Stimulated activated CD4-positive, alpha-beta T cell treated with anti-CD3 and anti-CD28 coated beads, Interleukin-12 subunit alpha, Interleukin-12 subunit beta, amount 100 ng/mL, for 24 hours (primary cell): ENCODE data around the gene OTOP2.

Source experiments
- DNase-seq, 2 experiments: peaks; one replicate each; pipeline ENCODE4 v3.0.0-alpha.2; 2020; ENCODE audit warnings: low read depth in 2 of 2

Gene OTOP2, protein sequence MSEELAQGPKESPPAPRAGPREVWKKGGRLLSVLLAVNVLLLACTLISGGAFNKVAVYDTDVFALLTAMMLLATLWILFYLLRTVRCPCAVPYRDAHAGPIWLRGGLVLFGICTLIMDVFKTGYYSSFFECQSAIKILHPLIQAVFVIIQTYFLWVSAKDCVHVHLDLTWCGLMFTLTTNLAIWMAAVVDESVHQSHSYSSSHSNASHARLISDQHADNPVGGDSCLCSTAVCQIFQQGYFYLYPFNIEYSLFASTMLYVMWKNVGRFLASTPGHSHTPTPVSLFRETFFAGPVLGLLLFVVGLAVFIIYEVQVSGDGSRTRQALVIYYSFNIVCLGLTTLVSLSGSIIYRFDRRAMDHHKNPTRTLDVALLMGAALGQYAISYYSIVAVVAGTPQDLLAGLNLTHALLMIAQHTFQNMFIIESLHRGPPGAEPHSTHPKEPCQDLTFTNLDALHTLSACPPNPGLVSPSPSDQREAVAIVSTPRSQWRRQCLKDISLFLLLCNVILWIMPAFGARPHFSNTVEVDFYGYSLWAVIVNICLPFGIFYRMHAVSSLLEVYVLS

GRCh38 chr17:74924250-74924948 lies at the start of gene OTOP2:
Gene OTOP2 (plus strand): TSS chr17:74924273. CDS start chr17:74924633, 360 bp downstream.
- DNase-seq, result no peak

- DNase-seq, result no peak
These were observed 49.4 kb upstream of the OTOP2 start for GRCh38 chr17:74874615-74875037.

DNA sequence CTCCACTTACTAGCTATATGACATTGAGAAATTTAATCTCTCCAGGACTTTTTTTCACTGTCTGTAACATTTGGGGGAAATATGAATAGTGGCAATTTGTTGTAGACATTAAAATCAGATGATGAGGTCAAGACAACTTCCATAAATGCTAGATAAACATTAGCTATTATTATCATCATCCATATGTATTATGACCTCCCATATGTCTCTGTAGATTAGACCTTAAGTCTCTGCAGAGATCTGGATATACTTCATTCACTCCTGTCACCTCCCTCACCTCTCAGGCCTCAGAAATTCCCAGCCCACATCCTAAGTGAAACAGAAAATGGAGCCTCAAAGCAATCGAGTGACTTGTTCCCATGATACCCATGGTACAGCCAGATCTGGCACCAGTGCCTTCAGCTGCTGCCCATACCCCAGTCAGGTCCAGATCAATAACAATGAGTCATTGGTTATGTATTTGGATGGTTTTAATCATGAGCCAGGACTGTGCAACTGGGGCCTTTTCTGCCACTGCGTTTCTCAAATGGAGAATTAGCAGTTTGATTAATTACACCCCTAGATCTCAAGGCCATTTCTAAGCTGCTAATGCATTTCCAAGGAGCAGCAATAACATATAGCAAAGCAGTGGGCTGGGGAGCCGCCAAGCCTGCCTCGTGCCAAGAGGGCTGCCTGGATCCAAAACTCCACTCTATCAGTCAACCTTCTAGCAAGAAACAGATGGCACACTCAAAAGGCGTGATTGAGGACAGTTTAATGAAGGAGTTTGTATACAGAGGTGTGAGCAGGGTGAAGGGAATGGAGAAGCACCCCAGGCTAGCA lies 48.7 kb upstream of the OTOP2 start:
- no peak for DNase-seq

- DNase-seq, result no peak
These were observed 48.0 kb upstream of the OTOP2 start for GRCh38 chr17:74875977-74876593.

GRCh38 chr17:74877592-74878548 lies 46.2 kb upstream of the OTOP2 start:
- no peak for DNase-seq

- DNase-seq, result no peak
These were observed 45.4 kb upstream of the OTOP2 start for GRCh38 chr17:74878658-74879057.

GRCh38 chr17:74879308-74879707 lies 44.8 kb upstream of the OTOP2 start:
- no peak for DNase-seq

- no peak for DNase-seq
These were observed 43.0 kb upstream of the OTOP2 start for GRCh38 chr17:74881073-74881472.

- DNase-seq, result no peak
These were observed 41.4 kb upstream of the OTOP2 start for GRCh38 chr17:74882517-74883240.

DNA sequence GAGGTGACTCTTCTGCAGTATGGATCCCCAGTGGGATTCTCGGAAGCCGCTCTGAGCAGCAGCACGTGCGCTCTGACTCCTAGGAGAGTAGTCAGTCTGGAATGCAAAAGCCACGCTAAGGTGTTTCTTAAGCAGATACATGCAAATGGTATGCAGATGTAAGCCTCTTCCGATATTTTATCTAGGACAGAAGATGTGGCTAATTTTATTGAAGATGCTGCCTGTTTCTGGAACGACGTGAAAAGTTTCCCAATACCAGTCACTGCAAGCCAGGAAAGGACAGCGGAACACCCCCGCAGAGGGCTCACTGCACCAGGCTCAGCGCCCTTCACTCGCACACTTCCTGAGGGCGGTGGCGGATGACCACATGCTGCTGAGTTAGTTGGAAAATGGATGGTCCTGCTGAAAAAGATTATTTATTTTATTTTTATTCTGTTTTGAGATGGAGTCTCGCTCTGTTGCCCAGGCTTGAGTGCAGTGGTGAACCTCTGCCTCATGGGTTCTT lies 40.8 kb upstream of the OTOP2 start:
- DNase-seq, result no peak

GRCh38 chr17:74888469-74888868 lies 35.6 kb upstream of the OTOP2 start:
- no peak for DNase-seq

- no peak for DNase-seq
These were observed 33.5 kb upstream of the OTOP2 start for GRCh38 chr17:74890554-74890953.

GRCh38 chr17:74892013-74892841 lies 31.8 kb upstream of the OTOP2 start:
- DNase-seq, result no peak

DNA sequence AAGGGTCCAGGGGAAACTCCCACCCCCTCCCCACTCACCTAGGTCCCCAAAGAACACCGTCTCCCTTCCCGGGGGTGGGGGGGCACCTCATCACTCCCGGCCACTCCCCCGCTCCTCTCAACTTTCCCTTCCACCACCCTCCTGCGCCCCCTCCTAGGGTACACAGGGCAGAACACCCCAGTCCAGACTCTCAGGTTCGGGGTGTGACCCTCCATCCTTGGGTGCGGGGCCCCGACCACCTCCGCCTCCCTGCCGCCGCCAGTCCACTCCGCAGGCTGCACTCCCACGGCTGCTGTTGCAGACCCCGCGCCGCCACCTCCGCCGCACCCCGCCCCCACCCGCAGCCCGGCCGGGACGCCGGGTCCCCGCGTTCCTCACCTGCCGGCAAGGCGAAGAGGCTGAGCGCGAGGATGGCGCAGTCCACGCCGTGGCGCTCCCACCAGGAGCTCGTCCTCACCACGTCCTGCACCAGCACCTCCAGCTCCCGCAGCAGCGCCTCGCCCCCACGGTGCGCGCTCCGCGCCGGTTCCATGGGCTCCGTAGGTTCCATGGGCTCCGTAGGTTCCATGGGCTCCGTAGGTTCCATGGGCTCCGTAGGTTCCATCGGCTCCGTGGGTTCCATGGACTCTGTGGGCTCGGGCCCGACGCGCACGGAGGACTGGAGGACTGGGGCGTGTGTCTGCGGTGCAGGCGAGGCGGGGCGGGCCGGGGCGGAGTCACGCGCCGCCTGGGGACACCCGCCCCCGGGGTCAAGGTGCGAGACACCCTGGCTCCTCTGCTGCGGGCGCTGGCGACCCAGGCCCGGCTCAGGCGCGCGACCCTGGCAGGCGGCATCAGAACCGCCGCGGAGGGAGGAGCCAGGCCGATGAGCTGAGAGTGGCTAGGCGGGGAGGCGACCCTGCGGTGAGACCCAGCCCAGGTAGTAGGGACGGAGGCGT lies 30.8 kb upstream of the OTOP2 start, which contains the start of gene FADS6:
FADS6 (minus strand) TSS at position 660 of the 938 bp plus-strand sequence; CDS start at position 622, 38 bp downstream.
- DNase-seq, result no peak

- no peak for DNase-seq
These were observed 30.0 kb upstream of the OTOP2 start for GRCh38 chr17:74893936-74894671.

DNA sequence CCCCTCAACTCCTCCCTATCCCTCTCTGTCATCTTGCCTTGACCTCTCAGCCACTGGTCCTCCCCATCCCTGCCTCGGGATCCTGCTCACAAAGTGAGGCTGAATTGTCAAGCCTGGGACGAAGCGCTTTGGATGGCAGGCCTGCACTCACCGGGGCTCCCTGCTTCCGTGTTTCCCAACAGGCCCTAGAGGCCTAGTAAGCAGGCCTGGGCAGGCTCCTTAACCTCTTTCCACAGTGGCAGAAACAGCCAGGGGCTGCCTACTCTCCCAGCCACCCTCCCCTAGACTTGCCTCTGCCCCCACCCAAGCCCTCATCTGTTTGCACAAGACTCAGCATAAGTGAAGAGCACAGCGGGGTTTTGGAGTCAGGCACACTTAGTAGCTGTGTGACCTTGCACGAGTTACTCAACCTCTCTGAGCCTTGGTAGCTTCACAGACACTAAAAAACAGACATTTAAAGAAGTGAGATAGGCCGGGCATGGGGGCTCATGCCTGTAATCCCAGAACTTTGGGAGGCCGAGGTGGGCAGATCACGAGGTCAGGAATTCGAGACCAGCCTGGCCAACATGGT lies 25.6 kb upstream of the OTOP2 start:
- no peak for DNase-seq
